Caco-2 (cell line): ENCODE data around the gene RNF166. TPM values are rescaled to one million over a fixed set of nuclear protein-coding genes. Genes with fewer than 3 reads are reported as not detected.
A peak's percentile ranks its signal among the peaks of the same experiment; 100 is the strongest.

Experiments used
- BruUV-seq: library from RNA; stranded (reverse); fragments of 400-500 nt; replicated peaks from 2 replicates; lab custom pipeline; 2021; lab: Mats Ljungman, UMichigan
- CTCF ChIA-PET: fragments of 300-600 bp; sonication (Branson Sonifier 250); formaldehyde crosslinking; loops from one replicate; lab custom pipeline; 2022; ENCODE audit warnings: antibody characterized with exemption; lab: Charles Lee
- POLR2A ChIA-PET: fragments of 300-600 bp; sonication (Branson Sonifier 250); formaldehyde crosslinking; loops from one replicate; lab custom pipeline; 2022; ENCODE audit warnings: antibody characterized with exemption; lab: Charles Lee
- DNase-seq, 2 experiments: peaks; one replicate each; pipeline versions ENCODE4 v3.0.0 to v3.0.0-alpha.2; 2020 to 2022
- H3K27me3 ChIP-seq: replicated peaks from 2 replicates; pipeline ENCODE4 v1.6.0; 2011; ENCODE audit warnings: low read length; ENCODE audit not compliant: control insufficient read depth, insufficient read depth
- H3K36me3 ChIP-seq: 2 replicates; pipeline ENCODE4 v1.5.1; 2011; ENCODE audit warnings: low read length; ENCODE audit not compliant: control insufficient read depth, insufficient read depth
- H3K4me1 ChIP-seq: fragments of 250-450 bp; sonication (Bioruptor Pico); 2 replicates; pipeline ENCODE4 v1.5.1; 2020; ENCODE audit warnings: mild to moderate bottlenecking
- H3K4me3 ChIP-seq: 2 replicates; pipeline ENCODE4 v1.5.1; 2011; ENCODE audit warnings: low read depth, mild to moderate bottlenecking, control low read depth, low read length
- H3K9me3 ChIP-seq: fragments of 250-450 bp; sonication (Bioruptor Pico); 2 replicates; pipeline ENCODE4 v1.5.1; 2020; ENCODE audit warnings: mild to moderate bottlenecking, moderate library complexity
- H3K27ac Mint-ChIP-seq: one replicate; pipeline ENCODE4 v1.8.0; 2022; ENCODE audit warnings: mixed read lengths; ENCODE audit not compliant: unreplicated experiment
- H3K27me3 Mint-ChIP-seq: one replicate; pipeline ENCODE4 v1.8.0; 2022; ENCODE audit warnings: mixed read lengths; ENCODE audit not compliant: insufficient read depth, unreplicated experiment
- H3K36me3 Mint-ChIP-seq: one replicate; pipeline ENCODE4 v1.8.0; 2022; ENCODE audit warnings: mild to moderate bottlenecking, mixed read lengths; ENCODE audit not compliant: insufficient read depth, unreplicated experiment
- H3K4me1 Mint-ChIP-seq: one replicate; pipeline ENCODE4 v1.8.0; 2022; ENCODE audit warnings: low read depth, mixed read lengths; ENCODE audit not compliant: unreplicated experiment
- H3K4me3 Mint-ChIP-seq: one replicate; pipeline ENCODE4 v1.8.0; 2022; ENCODE audit warnings: mild to moderate bottlenecking, moderate library complexity, mixed read lengths; ENCODE audit not compliant: unreplicated experiment
- H3K9me3 Mint-ChIP-seq: one replicate; pipeline ENCODE4 v1.8.0; 2022; ENCODE audit warnings: mixed read lengths; ENCODE audit not compliant: unreplicated experiment
- intact Hi-C: fragments of 100-400 bp; cut with micrococcal nuclease; formaldehyde crosslinking; loops from one replicate; pipeline ENCODE4 v1.10.0; 2022; ENCODE audit not compliant: unreplicated experiment
- total RNA-seq: library from RNA; stranded (reverse); gene quantifications from 2 replicates; pipeline ENCODE4 v1.2.3, GENCODE V29; 2022
- TF ChIP-seq, protein P1 (sequence below), 2 experiments: fragments of 200-600 bp in 1 of 2; IDR thresholded peaks; 1 replicate in 1 of 2; 2 replicates in 1 of 2; pipeline versions ENCODE4 v1.5.1 to v1.8.0; 2011 to 2022; ENCODE audit warnings: antibody characterized with exemption in 1 of 2, control low read depth in 1 of 2, inconsistent platforms in 1 of 2, low read depth in 1 of 2, low read length in 1 of 2, mild to moderate bottlenecking in 1 of 2, moderate library complexity in 1 of 2; ENCODE audit not compliant: insufficient read depth in 1 of 2, severe bottlenecking in 1 of 2, unreplicated experiment in 1 of 2

The RNF166 gene
- total RNA-seq, 1 experiment from 2014 or later = 37.3 TPM

DNA sequence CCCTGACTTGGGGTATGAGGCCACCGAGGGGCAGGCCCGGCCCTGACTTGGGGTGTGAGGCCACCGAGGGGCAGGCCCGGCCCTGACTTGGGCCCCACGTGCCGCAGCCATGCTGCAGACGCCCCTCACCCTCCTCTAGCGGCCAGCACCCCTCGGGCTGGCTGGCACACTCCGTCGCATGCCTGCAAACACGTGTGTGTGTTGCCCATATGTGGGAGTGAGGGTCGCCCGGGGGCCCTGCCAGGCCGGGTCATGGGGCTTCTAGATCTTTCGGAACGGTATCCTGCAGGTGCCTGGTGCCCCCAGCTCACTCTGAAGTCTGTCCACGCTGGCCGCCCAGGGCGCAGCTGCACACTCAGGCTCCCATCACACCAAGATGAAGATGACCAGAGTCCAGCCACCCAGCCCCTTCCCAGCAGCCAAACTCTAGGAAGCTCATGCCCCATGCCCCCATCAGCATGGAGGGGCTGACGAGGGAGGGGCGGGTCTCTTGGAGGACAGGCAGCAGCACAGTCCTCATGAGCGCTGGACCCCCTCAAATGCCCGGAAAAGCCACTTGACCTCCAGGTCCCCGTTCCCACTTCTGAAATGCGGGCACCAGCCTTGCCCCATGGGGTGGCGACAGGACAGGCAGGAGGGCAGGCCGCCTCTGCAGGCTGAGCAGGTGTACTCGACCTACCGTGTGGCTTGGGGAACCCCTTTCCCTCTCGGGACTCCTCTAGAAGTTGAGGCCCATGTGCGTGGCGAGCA is 33.9 kb upstream of the RNF166 start:
- POLR2A ChIA-PET = no interaction called here
- H3K4me3 Mint-ChIP-seq = no peak overlapping the region
- intact Hi-C loops = no loop called here
- H3K27ac Mint-ChIP-seq = no peak overlapping the region
- Histone ChIP-seq H3K36me3 (peaks cover 3% of the 10 kb centered on the region), H3K9me3 (no peaks in the 10 kb centered on the region), H3K4me1 (0 out of 2 replicates have a peak, but pooled peaks cover under 1% of the 10 kb centered on the region), H3K4me3 (no peak overlapping the region), H3K27me3 (no peaks in the 10 kb centered on the region)
- BruUV-seq = no TSS peak
- DNase-seq = no peak
- H3K36me3 Mint-ChIP-seq = peaks cover 38% of the 10 kb centered on the region
- no peaks in the 10 kb centered on the region for H3K27me3 Mint-ChIP-seq
- no peaks in the 10 kb centered on the region for H3K4me1 Mint-ChIP-seq
- TF ChIP-seq, protein P1, sequence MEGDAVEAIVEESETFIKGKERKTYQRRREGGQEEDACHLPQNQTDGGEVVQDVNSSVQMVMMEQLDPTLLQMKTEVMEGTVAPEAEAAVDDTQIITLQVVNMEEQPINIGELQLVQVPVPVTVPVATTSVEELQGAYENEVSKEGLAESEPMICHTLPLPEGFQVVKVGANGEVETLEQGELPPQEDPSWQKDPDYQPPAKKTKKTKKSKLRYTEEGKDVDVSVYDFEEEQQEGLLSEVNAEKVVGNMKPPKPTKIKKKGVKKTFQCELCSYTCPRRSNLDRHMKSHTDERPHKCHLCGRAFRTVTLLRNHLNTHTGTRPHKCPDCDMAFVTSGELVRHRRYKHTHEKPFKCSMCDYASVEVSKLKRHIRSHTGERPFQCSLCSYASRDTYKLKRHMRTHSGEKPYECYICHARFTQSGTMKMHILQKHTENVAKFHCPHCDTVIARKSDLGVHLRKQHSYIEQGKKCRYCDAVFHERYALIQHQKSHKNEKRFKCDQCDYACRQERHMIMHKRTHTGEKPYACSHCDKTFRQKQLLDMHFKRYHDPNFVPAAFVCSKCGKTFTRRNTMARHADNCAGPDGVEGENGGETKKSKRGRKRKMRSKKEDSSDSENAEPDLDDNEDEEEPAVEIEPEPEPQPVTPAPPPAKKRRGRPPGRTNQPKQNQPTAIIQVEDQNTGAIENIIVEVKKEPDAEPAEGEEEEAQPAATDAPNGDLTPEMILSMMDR (IDR thresholded peaks at IDR 0.05; ENCODE audit: insufficient read depth in 1 of 2, low read depth in 1 of 2, low read length in 1 of 2, severe bottlenecking in 1 of 2, unreplicated experiment in 1 of 2) = no peak
- no peaks in the 10 kb centered on the region for H3K9me3 Mint-ChIP-seq
- CTCF ChIA-PET = no interaction called here

DNA sequence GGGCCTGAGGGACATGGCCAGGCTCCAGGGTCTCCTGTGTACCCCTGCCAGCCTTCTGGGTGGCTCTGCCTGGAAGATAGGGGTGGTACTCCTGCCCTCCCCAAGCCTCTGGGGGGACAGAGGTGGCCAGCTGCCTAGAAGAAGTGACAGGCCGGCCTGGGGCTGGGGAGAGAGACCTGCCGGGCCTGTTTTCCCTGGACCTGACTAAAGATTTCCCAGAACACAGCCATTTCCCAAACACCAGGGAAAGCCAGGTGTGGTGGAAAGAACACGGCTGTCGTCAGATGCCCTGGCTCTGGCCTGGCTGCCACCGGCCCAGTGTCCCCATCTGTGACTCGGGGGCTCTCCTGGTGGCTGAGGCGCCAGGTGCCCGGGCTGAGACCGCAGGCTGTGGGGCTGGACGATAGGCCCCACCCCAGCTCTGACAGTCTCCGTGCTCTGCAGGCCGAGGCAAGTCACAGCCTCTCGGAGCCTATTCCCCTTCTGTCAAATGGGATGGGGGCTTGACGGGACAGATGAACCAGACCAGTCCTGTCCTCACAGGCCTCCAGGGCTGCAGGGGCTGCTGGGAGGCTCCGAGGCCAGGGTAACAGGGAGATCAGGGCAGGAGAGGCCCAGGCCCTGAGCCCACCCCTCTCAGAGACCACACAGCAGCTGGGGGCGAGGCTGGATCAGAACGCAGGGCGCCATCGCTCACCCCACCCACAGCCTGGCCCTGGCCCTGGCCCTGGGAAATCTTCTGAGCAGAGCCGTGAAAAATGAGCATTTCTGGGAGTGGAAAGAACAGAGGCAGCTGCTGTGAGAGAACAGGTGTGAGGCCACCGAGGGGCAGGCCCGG is 33.1 kb upstream of the RNF166 start:
- no peak for DNase-seq
- intact Hi-C loops = no loop called here
- no peaks in the 10 kb centered on the region for H3K9me3 ChIP-seq
- H3K9me3 Mint-ChIP-seq = no peaks in the 10 kb centered on the region
- no TSS peak for BruUV-seq
- CTCF ChIA-PET = no interaction called here
- H3K36me3 ChIP-seq = peaks cover 3% of the 10 kb centered on the region
- H3K4me3 Mint-ChIP-seq = no peak overlapping the region
- POLR2A ChIA-PET = no interaction called here
- H3K4me1 Mint-ChIP-seq = no peaks in the 10 kb centered on the region
- H3K36me3 Mint-ChIP-seq = peaks cover 43% of the 10 kb centered on the region
- TF ChIP-seq, protein P1 (IDR thresholded peaks at IDR 0.05; ENCODE audit: insufficient read depth in 1 of 2, low read depth in 1 of 2, low read length in 1 of 2, severe bottlenecking in 1 of 2, unreplicated experiment in 1 of 2) = no peak
- H3K4me3 ChIP-seq = no peak overlapping the region
- no peaks in the 10 kb centered on the region for H3K4me1 ChIP-seq
- H3K27ac Mint-ChIP-seq = peak overlapping the region; percentile 18
- no peaks in the 10 kb centered on the region for H3K27me3 ChIP-seq
- H3K27me3 Mint-ChIP-seq = no peaks in the 10 kb centered on the region
